Progenitor cell of endocrine pancreas (in vitro differentiated cells): ENCODE results near the gene ZPLD1. TPM values are rescaled to one million over a fixed set of nuclear protein-coding genes. Genes with fewer than 3 reads are reported as not detected.

ENCODE experiments used
- DNase-seq: peaks from one replicate; pipeline ENCODE4 v3.0.0; 2021; ENCODE audit warnings: low spot score; ENCODE audit not compliant: unreplicated experiment
- H3K27ac Mint-ChIP-seq: 2 replicates; pipeline ENCODE4 v1.8.0; 2021; ENCODE audit warnings: mild to moderate bottlenecking, moderate library complexity, mixed read lengths
- H3K27me3 Mint-ChIP-seq: 2 replicates; pipeline ENCODE4 v1.8.0; 2021; ENCODE audit warnings: mixed read lengths
- H3K36me3 Mint-ChIP-seq: 2 replicates; pipeline ENCODE4 v1.8.0; 2022; ENCODE audit warnings: mixed read lengths; ENCODE audit not compliant: insufficient read depth
- H3K4me1 Mint-ChIP-seq: 2 replicates; pipeline ENCODE4 v1.8.0; 2021; ENCODE audit warnings: low read depth, mixed read lengths
- H3K4me3 Mint-ChIP-seq: 2 replicates; pipeline ENCODE4 v1.8.0; 2021; ENCODE audit warnings: low read depth, mild to moderate bottlenecking, moderate library complexity, mixed read lengths
- H3K9me3 Mint-ChIP-seq: 2 replicates; pipeline ENCODE4 v1.8.0; 2021; ENCODE audit warnings: low read depth, mixed read lengths
- total RNA-seq: library from RNA; stranded (reverse); gene quantifications from 2 replicates; pipeline ENCODE4 v1.2.1, GENCODE V29; 2021
- TF ChIP-seq, protein P1 (sequence below): fragments of 200-600 bp; sonication (generic); IDR thresholded peaks from one replicate; pipeline ENCODE4 v1.5.0; 2021; ENCODE audit warnings: antibody characterized with exemption, mild to moderate bottlenecking; ENCODE audit not compliant: unreplicated experiment

The ZPLD1 gene
- total RNA-seq, 1 donor from 2014 or later, result not detected

DNA sequence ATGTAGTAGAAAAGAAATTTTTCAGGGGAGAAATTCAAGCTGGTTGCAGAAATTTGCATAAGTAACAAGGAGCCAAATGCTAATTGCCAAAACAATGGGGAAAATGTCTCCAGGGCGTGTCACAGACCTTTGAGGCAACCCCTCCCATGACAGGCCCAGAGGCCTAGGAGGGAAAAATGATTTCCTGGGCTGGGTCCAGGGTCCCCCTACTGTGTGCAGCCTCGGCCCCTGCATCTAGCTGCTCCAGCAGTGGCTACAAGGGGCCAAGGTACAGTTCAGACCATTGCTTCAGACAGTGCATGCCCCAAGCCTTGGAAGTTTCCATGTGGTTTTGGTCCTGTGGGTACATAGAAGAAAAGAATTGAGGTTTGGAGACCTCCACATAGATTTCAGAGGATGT is 70.7 kb downstream of the ZPLD1 start:
- no peaks in the 10 kb centered on the region for H3K4me1 Mint-ChIP-seq
- H3K4me3 Mint-ChIP-seq, result no peak overlapping the region
- TF ChIP-seq, protein P1, sequence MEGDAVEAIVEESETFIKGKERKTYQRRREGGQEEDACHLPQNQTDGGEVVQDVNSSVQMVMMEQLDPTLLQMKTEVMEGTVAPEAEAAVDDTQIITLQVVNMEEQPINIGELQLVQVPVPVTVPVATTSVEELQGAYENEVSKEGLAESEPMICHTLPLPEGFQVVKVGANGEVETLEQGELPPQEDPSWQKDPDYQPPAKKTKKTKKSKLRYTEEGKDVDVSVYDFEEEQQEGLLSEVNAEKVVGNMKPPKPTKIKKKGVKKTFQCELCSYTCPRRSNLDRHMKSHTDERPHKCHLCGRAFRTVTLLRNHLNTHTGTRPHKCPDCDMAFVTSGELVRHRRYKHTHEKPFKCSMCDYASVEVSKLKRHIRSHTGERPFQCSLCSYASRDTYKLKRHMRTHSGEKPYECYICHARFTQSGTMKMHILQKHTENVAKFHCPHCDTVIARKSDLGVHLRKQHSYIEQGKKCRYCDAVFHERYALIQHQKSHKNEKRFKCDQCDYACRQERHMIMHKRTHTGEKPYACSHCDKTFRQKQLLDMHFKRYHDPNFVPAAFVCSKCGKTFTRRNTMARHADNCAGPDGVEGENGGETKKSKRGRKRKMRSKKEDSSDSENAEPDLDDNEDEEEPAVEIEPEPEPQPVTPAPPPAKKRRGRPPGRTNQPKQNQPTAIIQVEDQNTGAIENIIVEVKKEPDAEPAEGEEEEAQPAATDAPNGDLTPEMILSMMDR, result no peak
- no peak overlapping the region for H3K27ac Mint-ChIP-seq
- DNase-seq, result no peak
- H3K9me3 Mint-ChIP-seq, result peaks cover 8% of the 10 kb centered on the region
- peaks cover 1% of the 10 kb centered on the region for H3K36me3 Mint-ChIP-seq
- H3K27me3 Mint-ChIP-seq, result no peaks in the 10 kb centered on the region

DNA sequence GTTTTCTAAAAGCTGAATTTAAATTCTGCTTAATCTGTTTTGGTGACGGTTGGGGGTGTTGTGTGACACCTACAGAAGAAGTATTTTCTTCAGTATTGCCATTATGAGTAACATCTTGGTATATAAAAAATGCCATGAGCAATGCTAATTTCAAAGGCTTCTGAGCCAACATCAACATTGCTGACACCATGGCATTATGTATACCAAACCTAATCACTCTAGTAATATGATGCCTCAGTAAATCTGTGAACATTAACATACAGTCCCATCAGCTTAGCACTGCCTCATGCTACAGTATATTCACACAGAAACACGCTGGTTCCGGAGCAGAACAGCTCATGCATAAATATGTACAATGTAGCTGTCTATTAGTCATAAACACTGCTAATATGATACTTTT is 75.8 kb downstream of the ZPLD1 start:
- no peak for DNase-seq
- TF ChIP-seq, protein P1, result no peak
- H3K4me1 Mint-ChIP-seq, result peaks cover 2% of the 10 kb centered on the region
- H3K36me3 Mint-ChIP-seq, result no peaks in the 10 kb centered on the region
- H3K9me3 Mint-ChIP-seq, result peaks cover 4% of the 10 kb centered on the region
- H3K27ac Mint-ChIP-seq, result no peak overlapping the region
- no peaks in the 10 kb centered on the region for H3K27me3 Mint-ChIP-seq
- H3K4me3 Mint-ChIP-seq, result no peak overlapping the region

DNA sequence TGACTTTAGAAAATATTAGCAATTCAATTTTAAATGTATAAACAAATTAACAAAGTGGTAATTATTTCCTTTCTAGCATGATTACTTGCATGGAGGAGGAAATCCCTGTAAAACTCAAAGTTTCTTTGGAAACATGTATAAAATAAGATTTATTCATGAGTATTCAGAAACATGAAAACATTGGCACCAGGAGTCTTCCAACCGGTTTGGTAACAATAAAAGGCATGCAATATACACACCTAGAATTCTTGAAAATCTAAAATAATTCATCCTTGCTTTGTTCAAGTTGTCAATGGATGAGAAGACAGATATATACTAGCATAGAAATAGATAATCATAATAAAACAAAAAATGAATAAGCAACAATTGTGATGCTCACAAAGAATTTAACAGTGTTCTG is 76.4 kb downstream of the ZPLD1 start:
- Mint-ChIP-seq H3K4me1 (peaks cover 2% of the 10 kb centered on the region), H3K27ac (no peak overlapping the region)

DNA sequence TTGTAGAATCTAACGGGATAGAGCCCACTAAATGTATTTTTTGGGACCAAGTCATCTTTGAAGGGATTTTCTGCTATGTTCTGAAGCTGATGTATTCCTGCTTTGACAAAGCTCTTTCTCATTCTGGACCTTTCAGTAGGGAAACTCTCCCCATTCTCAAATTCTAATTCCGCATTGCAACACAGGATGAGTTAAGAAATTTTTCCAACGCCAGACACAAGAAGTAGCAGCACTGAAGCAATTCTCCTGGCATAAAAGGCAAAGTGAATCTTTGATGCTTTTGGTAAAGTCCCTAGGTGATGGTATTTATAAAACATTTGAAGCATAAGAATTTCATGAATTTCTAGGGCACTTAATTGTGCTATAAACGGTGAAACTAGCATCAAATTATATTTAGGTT is 76.8 kb downstream of the ZPLD1 start:
- Mint-ChIP-seq H3K27ac (no peak overlapping the region), H3K36me3 (no peaks in the 10 kb centered on the region), H3K27me3 (no peaks in the 10 kb centered on the region), H3K4me1 (peaks cover 2% of the 10 kb centered on the region), H3K4me3 (no peak overlapping the region), H3K9me3 (no peaks in the 10 kb centered on the region)
- TF ChIP-seq, protein P1, result no peak
- no peak for DNase-seq

More for the DNA sequence above, 76.4 kb downstream of the ZPLD1 start:
- no peak for DNase-seq
- Mint-ChIP-seq H3K4me3 (no peak overlapping the region), H3K27me3 (no peaks in the 10 kb centered on the region), H3K9me3 (peaks cover 4% of the 10 kb centered on the region), H3K36me3 (no peaks in the 10 kb centered on the region)
- TF ChIP-seq, protein P1, result no peak

DNA sequence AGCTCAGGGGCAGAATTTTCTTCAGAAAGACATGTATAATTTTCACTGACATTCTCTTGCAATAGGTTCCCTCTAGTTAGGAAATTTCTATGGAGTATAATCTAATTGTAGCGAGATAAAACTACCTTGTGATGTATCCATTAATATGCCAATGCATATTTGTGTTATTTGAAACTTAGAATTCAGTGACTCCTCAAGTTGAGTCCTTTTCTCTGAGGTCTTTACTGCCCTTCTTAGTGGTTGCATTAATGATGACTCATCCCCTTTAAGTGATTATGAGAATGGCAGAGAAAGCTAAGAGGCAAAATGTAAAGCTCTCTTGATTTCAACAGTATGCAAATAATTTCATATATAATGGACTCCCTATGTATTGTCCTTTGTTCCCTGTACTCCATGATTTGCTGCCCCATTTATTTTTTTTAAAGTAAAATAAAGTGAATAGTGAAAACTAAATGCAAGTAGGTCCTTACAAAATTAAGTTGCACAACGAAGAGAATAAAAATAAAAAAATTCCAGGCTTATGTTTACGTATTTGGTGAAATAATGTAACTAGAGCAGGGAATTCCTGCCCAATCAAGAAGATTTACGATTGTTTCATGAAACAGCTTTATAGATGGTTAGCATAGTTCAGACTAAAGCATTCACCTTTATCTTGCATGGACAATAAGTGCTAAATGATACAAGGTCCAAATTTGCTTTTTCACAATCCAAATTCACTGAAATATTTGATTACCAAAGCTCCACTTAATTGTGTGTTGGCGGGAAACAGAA is 78.1 kb downstream of the ZPLD1 start:
- DNase-seq, result no peak
- Mint-ChIP-seq H3K27ac (no peak overlapping the region), H3K27me3 (no peaks in the 10 kb centered on the region), H3K4me3 (no peak overlapping the region), H3K36me3 (no peaks in the 10 kb centered on the region), H3K9me3 (no peaks in the 10 kb centered on the region), H3K4me1 (peaks cover 2% of the 10 kb centered on the region)
- TF ChIP-seq, protein P1, result no peak
